AG09309 (cell line): ENCODE measurements around the gene BCL2.

Source experiments
- DNase-seq: peaks from one replicate; pipeline ENCODE4 v3.0.0-alpha.2; 2010; ENCODE audit warnings: low read depth
- H3K4me3 ChIP-seq: 2 replicates; pipeline ENCODE4 v1.5.1; 2011; ENCODE audit warnings: mild to moderate bottlenecking, low read depth, low read length, moderate library complexity; ENCODE audit not compliant: control insufficient read depth
- CTCF ChIP-seq: IDR thresholded peaks from 2 replicates; pipeline ENCODE4 v1.5.1; 2011; ENCODE audit warnings: mild to moderate bottlenecking, low read depth, low read length, inconsistent platforms; ENCODE audit not compliant: insufficient read depth, control insufficient read depth; ENCODE audit errors: missing control alignments

BCL2 gene

GRCh38 chr18:63292831-63293683 is 26.5 kb downstream of the BCL2 start:
- DNase-seq = no peak
- TF ChIP-seq CTCF = no peak
- H3K4me3 ChIP-seq = no peak overlapping the region

GRCh38 chr18:63291278-63291677 is 28.3 kb downstream of the BCL2 start:
- DNase-seq = no peak
- TF ChIP-seq CTCF = no peak
- H3K4me3 ChIP-seq = no peak overlapping the region

GRCh38 chr18:63290821-63291200 is 28.8 kb downstream of the BCL2 start:
- TF ChIP-seq CTCF = no peak
- H3K4me3 ChIP-seq = no peak overlapping the region
- no peak for DNase-seq

- H3K4me3 ChIP-seq = no peak overlapping the region
- TF ChIP-seq CTCF = no peak
- DNase-seq = no peak
Measured at GRCh38 chr18:63290166-63290820, 29.3 kb downstream of the BCL2 start.

GRCh38 chr18:63288311-63288710 is 31.3 kb downstream of the BCL2 start:
- no peak for DNase-seq
- no peak for TF ChIP-seq CTCF
- H3K4me3 ChIP-seq = no peak overlapping the region

GRCh38 chr18:63287691-63288220 is 31.8 kb downstream of the BCL2 start:
- no peak for TF ChIP-seq CTCF
- no peak for DNase-seq
- no peak overlapping the region for H3K4me3 ChIP-seq
